ENCODE results near the gene FUT4. TPM values are rescaled to one million over a fixed set of nuclear protein-coding genes. Genes with fewer than 3 reads are reported as not detected.
A peak's percentile ranks its signal among the peaks of the same experiment; 100 is the strongest.

FUT4 gene
- polyA plus RNA-seq, 2 of the 4 experiments (the other 2 are of a cell fraction): 1.6 to 1.8 TPM

- Histone ChIP-seq H3K4me1 (peaks cover 7% of the 10 kb centered on the region; the same call in 1 of the 3 replicates), H3K27ac (no peak overlapping the region), H3K4me2 (no peak overlapping the region), H3K4me3 (no peak overlapping the region), H3K9me3 (no peaks in the 10 kb centered on the region)
- peak; percentile 73 to 80; a peak in 5 of 6 replicates for ATAC-seq
- no peak for FAIRE-seq
- ChIA-PET POLR2A (no interaction called here), CTCF (interaction anchor here (1.0 kb wide), 1 partner anchor 11 kb away, joined by 3 read pairs; no protein-coding TSS in a partner anchor)
- WGBS (ENCODE audit: missing lambda C conversion rate): 42% methylated on average over 4 of the region's 4 CpGs
- TF ChIP-seq FOSB (CRISPR knock-in tag; IDR thresholded peaks at IDR 0.05) (no peak), FOSL2 (IDR thresholded peaks at IDR 0.05) (no peak), FOSL2 (CRISPR knock-in tag; IDR thresholded peaks at IDR 0.05) (0 out of 2 replicates have a peak, but pooled peaks have one; percentile 14), CTCF (IDR thresholded peaks at IDR 0.05) (peak; percentile 15; the same call in 1 of the 3 replicates), RAD21 (conservative IDR thresholded peaks at IDR 0.05 in 1 of 2, IDR thresholded peaks at IDR 0.05 in 1 of 2) (peak; percentile 15 to 23; a peak in 1 of 5 replicates)
- peak in 1 of 2 experiments; percentile 10 for DNase-seq (ENCODE audit: low read depth in 1 of 2, low spot score in 1 of 2)
Measured at GRCh38 chr11:94563176-94563847, 19.6 kb downstream of the FUT4 start.

- DNase-seq (ENCODE audit: low read depth in 1 of 2, low spot score in 1 of 2) (no peak), FAIRE-seq (no peak), ATAC-seq (no peak)
- POLR2A ChIA-PET: no interaction called here
- 77% methylated on average over 8 of the region's 8 CpGs for WGBS (ENCODE audit: missing lambda C conversion rate)
- CTCF ChIA-PET: no interaction called here
- peaks cover 7% of the 10 kb centered on the region; the same call in 1 of the 3 replicates for H3K4me1 ChIP-seq
- H3K4me3 ChIP-seq: no peak overlapping the region
- no peak overlapping the region for H3K27ac ChIP-seq
- H3K9me3 ChIP-seq: no peaks in the 10 kb centered on the region
- TF ChIP-seq EHMT2 (IDR thresholded peaks at IDR 0.05; ENCODE audit: low read depth) (no peak), RCOR1 (IDR thresholded peaks at IDR 0.05; ENCODE audit: low read depth, low read length) (no peak), ZSCAN20 (CRISPR knock-in tag; IDR thresholded peaks at IDR 0.05) (no peak)
- no peak overlapping the region for H3K4me2 ChIP-seq
Measured at GRCh38 chr11:94563848-94564467, 20.2 kb downstream of the FUT4 start.

DNA sequence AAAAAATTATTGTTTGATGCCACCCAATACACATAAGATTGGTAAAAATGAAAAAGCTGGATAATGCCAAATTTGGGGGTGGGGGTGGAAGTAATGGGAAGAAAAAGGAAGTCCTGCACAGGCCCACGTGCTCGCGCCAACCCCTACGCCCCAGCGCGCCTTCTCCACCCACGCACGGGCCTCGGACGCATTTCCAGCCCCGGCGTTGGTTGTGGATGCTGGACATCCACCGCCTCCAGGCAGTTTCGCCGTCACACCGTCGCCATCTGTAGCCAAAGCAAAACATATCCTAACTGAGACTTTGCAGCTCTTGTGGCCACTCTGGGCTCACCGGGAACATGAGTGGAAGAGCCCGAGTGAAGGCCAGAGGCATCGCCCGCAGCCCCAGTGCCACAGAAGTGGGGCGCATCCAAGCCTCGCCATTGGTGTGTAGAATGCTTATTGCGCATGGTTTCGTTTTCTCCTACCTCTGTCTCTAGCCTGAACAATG, 23.5 kb downstream of the FUT4 start, which contains the start of gene PIWIL4:
Gene PIWIL4, plus strand, starts transcription at position 188 of the 490 bp plus-strand sequence. Its CDS starts 151 bp downstream, at position 339.
- Histone ChIP-seq H3K4me1 (peaks cover 7% of the 10 kb centered on the region; the same call in 1 of the 3 replicates), H3K4me3 (no peak within 1 kb of the TSS), H3K9me3 (no peaks in the 10 kb centered on the region), H3K27ac (no peak within 1 kb of the TSS), H3K4me2 (no peak within 1 kb of the TSS)
- POLR2A ChIA-PET: no interaction called here
- DNase-seq (ENCODE audit: low read depth in 1 of 2, low spot score in 1 of 2) (no peak), ATAC-seq (no peak), FAIRE-seq (no peak)
- CTCF ChIA-PET: no interaction called here
- no peak for TF ChIP-seq FOSB (CRISPR knock-in tag; IDR thresholded peaks at IDR 0.05)
- no peak for TF ChIP-seq POLR2A (IDR thresholded peaks at IDR 0.05; ENCODE audit: low read length)
- TF ChIP-seq NFE2L2 (conservative IDR thresholded peaks at IDR 0.05; ENCODE audit: low read length): no peak
- TF ChIP-seq HOXB5 (CRISPR knock-in tag; IDR thresholded peaks at IDR 0.05): no peak
- no peak for TF ChIP-seq ZC3H11A (IDR thresholded peaks at IDR 0.05)
- TF ChIP-seq, protein P1, sequence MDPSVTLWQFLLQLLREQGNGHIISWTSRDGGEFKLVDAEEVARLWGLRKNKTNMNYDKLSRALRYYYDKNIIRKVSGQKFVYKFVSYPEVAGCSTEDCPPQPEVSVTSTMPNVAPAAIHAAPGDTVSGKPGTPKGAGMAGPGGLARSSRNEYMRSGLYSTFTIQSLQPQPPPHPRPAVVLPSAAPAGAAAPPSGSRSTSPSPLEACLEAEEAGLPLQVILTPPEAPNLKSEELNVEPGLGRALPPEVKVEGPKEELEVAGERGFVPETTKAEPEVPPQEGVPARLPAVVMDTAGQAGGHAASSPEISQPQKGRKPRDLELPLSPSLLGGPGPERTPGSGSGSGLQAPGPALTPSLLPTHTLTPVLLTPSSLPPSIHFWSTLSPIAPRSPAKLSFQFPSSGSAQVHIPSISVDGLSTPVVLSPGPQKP (IDR thresholded peaks at IDR 0.05; ENCODE audit: low read depth, low read length): no peak
- no peak for TF ChIP-seq GATA3 (IDR thresholded peaks at IDR 0.05; ENCODE audit: borderline replicate concordance)
- TF ChIP-seq JUNB (IDR thresholded peaks at IDR 0.05): no peak
- no peak for TF ChIP-seq NR3C1 (IDR thresholded peaks at IDR 0.05)
- TF ChIP-seq ZFP36 (IDR thresholded peaks at IDR 0.05; ENCODE audit: borderline replicate concordance, partially characterized antibody): no peak
- TF ChIP-seq HDAC2 (IDR thresholded peaks at IDR 0.05): no peak
- TF ChIP-seq EHF (CRISPR knock-in tag; IDR thresholded peaks at IDR 0.05): no peak
- TF ChIP-seq NPAS2 (CRISPR knock-in tag; IDR thresholded peaks at IDR 0.05; ENCODE audit: borderline replicate concordance): no peak
- no peak for TF ChIP-seq HEYL (CRISPR knock-in tag; IDR thresholded peaks at IDR 0.05)
- no peak for TF ChIP-seq RAD21 (conservative IDR thresholded peaks at IDR 0.05 in 1 of 2, IDR thresholded peaks at IDR 0.05 in 1 of 2)
- TF ChIP-seq CBX8 (IDR thresholded peaks at IDR 0.05): no peak
- no peak for TF ChIP-seq KDM1A (IDR thresholded peaks at IDR 0.05; ENCODE audit: low read depth)
- TF ChIP-seq CTCF (IDR thresholded peaks at IDR 0.05): no peak
- WGBS (ENCODE audit: missing lambda C conversion rate): 91% methylated on average over 25 of the region's 25 CpGs
